Measurements from ENCODE around the gene AKT3. TPM values are rescaled to one million over a fixed set of nuclear protein-coding genes. Genes with fewer than 3 reads are reported as not detected.
"Not testable (repeated sequence)": the region's sequence is repeated elsewhere in the genome, so short reads cannot be mapped to it uniquely, and the experiment has no call there.

Gene AKT3
- total and polyA plus RNA-seq, 2 experiments from 2014 or later = 3.5 to 23.4 TPM

DNA sequence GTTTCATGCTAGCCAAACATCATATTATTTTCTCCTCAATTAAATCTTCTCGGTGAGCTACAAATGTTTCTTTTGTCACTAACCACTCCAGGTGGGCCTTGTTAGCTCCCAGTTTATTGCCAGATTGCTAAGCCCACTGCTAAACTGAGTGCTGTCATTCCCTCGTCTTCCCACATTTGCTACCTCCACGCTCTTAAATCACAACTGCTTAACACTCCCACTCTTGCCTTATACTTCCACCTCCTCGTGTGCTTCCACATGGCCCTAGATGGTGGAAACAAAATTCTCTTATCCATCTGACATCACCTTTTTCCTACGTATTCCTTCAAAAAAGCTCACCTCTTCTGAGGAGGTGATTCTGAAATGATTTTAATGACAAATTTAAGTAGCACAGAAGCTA is 34.6 kb upstream of the AKT3 start:
- H3K4me1 ChIP-seq (ENCODE audit: low read depth) = no peaks in the 10 kb centered on the region
- H3K36me3 ChIP-seq = no peaks in the 10 kb centered on the region
- no peak overlapping the region for H3K4me3 ChIP-seq
- DNase-seq (ENCODE audit: low read depth in 1 of 2, low spot score in 1 of 2) = no peak
- H3K27me3 ChIP-seq = no peaks in the 10 kb centered on the region
- H3K9me3 ChIP-seq (ENCODE audit: low read depth) = no peaks in the 10 kb centered on the region
- H3K27ac ChIP-seq = no peak overlapping the region
- TF ChIP-seq, protein P1, sequence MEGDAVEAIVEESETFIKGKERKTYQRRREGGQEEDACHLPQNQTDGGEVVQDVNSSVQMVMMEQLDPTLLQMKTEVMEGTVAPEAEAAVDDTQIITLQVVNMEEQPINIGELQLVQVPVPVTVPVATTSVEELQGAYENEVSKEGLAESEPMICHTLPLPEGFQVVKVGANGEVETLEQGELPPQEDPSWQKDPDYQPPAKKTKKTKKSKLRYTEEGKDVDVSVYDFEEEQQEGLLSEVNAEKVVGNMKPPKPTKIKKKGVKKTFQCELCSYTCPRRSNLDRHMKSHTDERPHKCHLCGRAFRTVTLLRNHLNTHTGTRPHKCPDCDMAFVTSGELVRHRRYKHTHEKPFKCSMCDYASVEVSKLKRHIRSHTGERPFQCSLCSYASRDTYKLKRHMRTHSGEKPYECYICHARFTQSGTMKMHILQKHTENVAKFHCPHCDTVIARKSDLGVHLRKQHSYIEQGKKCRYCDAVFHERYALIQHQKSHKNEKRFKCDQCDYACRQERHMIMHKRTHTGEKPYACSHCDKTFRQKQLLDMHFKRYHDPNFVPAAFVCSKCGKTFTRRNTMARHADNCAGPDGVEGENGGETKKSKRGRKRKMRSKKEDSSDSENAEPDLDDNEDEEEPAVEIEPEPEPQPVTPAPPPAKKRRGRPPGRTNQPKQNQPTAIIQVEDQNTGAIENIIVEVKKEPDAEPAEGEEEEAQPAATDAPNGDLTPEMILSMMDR (IDR thresholded peaks at IDR 0.05; ENCODE audit: low read depth, low read length) = no peak

DNA sequence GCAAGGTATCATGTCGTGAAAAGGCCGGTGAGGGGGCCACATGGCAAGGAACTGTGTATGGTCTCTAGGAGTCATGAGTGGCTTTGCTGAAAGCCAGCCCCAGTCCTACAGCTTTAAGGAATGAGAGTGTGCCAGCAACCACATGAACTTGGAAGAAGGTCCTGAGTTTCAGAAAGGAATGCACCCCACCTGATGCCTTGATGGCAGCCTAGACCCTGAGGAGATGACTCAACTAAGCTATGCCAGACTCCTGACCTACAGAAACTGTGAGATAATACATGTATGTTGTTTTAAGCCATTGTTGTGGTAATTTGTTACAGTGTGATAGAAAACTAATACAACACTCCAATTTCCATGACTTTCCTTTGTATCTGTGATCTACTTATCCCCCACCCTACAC is 33.5 kb upstream of the AKT3 start:
- TF ChIP-seq, protein P1 (IDR thresholded peaks at IDR 0.05; ENCODE audit: low read depth, low read length) = no peak
- Histone ChIP-seq H3K4me1 (ENCODE audit: low read depth) (no peaks in the 10 kb centered on the region), H3K27me3 (no peaks in the 10 kb centered on the region), H3K9me3 (ENCODE audit: low read depth) (no peaks in the 10 kb centered on the region), H3K27ac (no peak overlapping the region), H3K4me3 (no peak overlapping the region), H3K36me3 (no peaks in the 10 kb centered on the region)
- DNase-seq (ENCODE audit: low read depth in 1 of 2, low spot score in 1 of 2) = peak in 1 of 2 donors; percentile 70

DNA sequence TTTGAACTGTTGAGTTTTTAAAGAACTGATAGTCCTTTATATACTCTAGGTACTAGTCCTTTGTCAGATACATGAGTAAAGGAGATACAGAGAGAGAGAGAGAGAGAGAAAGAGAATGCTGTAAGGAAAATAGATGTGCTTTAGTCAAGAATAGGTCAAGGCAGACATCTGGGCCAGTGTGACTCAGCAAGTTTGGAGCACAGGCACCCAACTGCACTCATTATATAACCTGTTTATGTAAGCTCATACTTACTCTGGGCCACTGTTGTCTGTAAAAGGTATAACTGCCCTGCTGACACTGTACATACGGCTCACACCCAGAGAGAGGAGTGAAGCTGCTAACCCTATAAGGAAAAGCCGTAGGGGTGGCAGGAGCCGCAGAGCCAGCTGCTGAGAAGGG is 32.2 kb upstream of the AKT3 start:
- Histone ChIP-seq H3K27ac (no peak overlapping the region), H3K27me3 (no peaks in the 10 kb centered on the region), H3K4me3 (no peak overlapping the region), H3K9me3 (ENCODE audit: low read depth) (no peaks in the 10 kb centered on the region), H3K4me1 (ENCODE audit: low read depth) (no peaks in the 10 kb centered on the region), H3K36me3 (no peaks in the 10 kb centered on the region)
- TF ChIP-seq, protein P1 (IDR thresholded peaks at IDR 0.05; ENCODE audit: low read depth, low read length) = no peak
- peak in 1 of 2 donors; percentile 27 for DNase-seq (ENCODE audit: low read depth in 1 of 2, low spot score in 1 of 2)

GRCh38 chr1:243877058-243877457 is 27.0 kb upstream of the AKT3 start:
- H3K4me1 ChIP-seq (ENCODE audit: low read depth); H3K36me3 ChIP-seq; H3K27me3 ChIP-seq; H3K27ac ChIP-seq; DNase-seq (ENCODE audit: low read depth in 1 of 2, low spot score in 1 of 2); H3K9me3 ChIP-seq (ENCODE audit: low read depth); H3K4me3 ChIP-seq: not testable (repeated sequence)

- H3K9me3 ChIP-seq (ENCODE audit: low read depth) = no peaks in the 10 kb centered on the region
- DNase-seq (ENCODE audit: low read depth in 1 of 2, low spot score in 1 of 2) = no peak
- no peaks in the 10 kb centered on the region for H3K36me3 ChIP-seq
- H3K27ac ChIP-seq = no peak overlapping the region
- H3K27me3 ChIP-seq = peaks cover 28% of the 10 kb centered on the region
- no peak overlapping the region for H3K4me3 ChIP-seq
- H3K4me1 ChIP-seq (ENCODE audit: low read depth) = no peaks in the 10 kb centered on the region
- TF ChIP-seq, protein P1 (IDR thresholded peaks at IDR 0.05; ENCODE audit: low read depth, low read length) = no peak
These were observed 5.7 kb upstream of the AKT3 start for GRCh38 chr1:243855616-243856318.

- H3K27me3 ChIP-seq = peaks cover 6% of the 10 kb centered on the region
- TF ChIP-seq, protein P1 (IDR thresholded peaks at IDR 0.05; ENCODE audit: low read depth, low read length) = no peak
- H3K9me3 ChIP-seq (ENCODE audit: low read depth) = no peaks in the 10 kb centered on the region
- H3K4me3 ChIP-seq = no peak overlapping the region
- no peak overlapping the region for H3K27ac ChIP-seq
- H3K4me1 ChIP-seq (ENCODE audit: low read depth) = no peaks in the 10 kb centered on the region
- DNase-seq (ENCODE audit: low read depth in 1 of 2, low spot score in 1 of 2) = no peak
- no peaks in the 10 kb centered on the region for H3K36me3 ChIP-seq
These were observed 1.7 kb upstream of the AKT3 start for GRCh38 chr1:243851765-243852164.

Data from cardiac muscle cell (in vitro differentiated cells and primary cell).